HG03045 (cell line): ENCODE data around the gene SMC5.
"Not testable (repeated sequence)": the region's sequence is repeated elsewhere in the genome, so short reads cannot be mapped to it uniquely, and the experiment has no call there.

ENCODE experiments used
- ATAC-seq: cut with Tn5 transposase; IDR thresholded peaks from one replicate; pipeline ENCODE4 v1.9.1; 2021; ENCODE audit warnings: mild to moderate bottlenecking, moderate library complexity; ENCODE audit not compliant: unreplicated experiment

Gene SMC5

GRCh38 chr9:70258692-70259511 is at the start of gene SMC5:
Gene SMC5 (plus strand): TSS chr9:70258978. CDS start chr9:70259079, 101 bp downstream.
- peak; percentile 85 for ATAC-seq

GRCh38 chr9:70217029-70217428 is 41.7 kb upstream of the SMC5 start:
- ATAC-seq: no peak

- no peak for ATAC-seq
These were observed 40.0 kb upstream of the SMC5 start for GRCh38 chr9:70218767-70219166.

- ATAC-seq: no peak
These were observed 38.6 kb upstream of the SMC5 start for GRCh38 chr9:70220216-70220615.

GRCh38 chr9:70222354-70222753 is 36.4 kb upstream of the SMC5 start:
- ATAC-seq: no peak

GRCh38 chr9:70228118-70228517 is 30.7 kb upstream of the SMC5 start:
- ATAC-seq: no peak

- no peak for ATAC-seq
These were observed 30.2 kb upstream of the SMC5 start for GRCh38 chr9:70228611-70229010.

GRCh38 chr9:70229026-70229425 is 29.8 kb upstream of the SMC5 start:
- no peak for ATAC-seq

GRCh38 chr9:70229579-70229978 is 29.2 kb upstream of the SMC5 start:
- no peak for ATAC-seq

GRCh38 chr9:70232476-70232875 is 26.3 kb upstream of the SMC5 start:
- no peak for ATAC-seq

GRCh38 chr9:70234208-70234607 is 24.6 kb upstream of the SMC5 start:
- ATAC-seq: not testable (repeated sequence)

GRCh38 chr9:70245952-70246351 is 12.8 kb upstream of the SMC5 start:
- not testable (repeated sequence) for ATAC-seq

GRCh38 chr9:70250221-70250620 is 8.6 kb upstream of the SMC5 start:
- no peak for ATAC-seq

- ATAC-seq: no peak
These were observed 3.3 kb upstream of the SMC5 start for GRCh38 chr9:70255486-70255885.

- no peak for ATAC-seq
These were observed 2.6 kb upstream of the SMC5 start for GRCh38 chr9:70256123-70256551.

GRCh38 chr9:70257502-70257901 is 1.3 kb upstream of the SMC5 start:
- no peak for ATAC-seq

GRCh38 chr9:70257991-70258691 is 637 bp upstream of the SMC5 start:
- peak; percentile 52 for ATAC-seq

GRCh38 chr9:70259512-70259802 is 679 bp downstream of the SMC5 start:
- no peak for ATAC-seq

GRCh38 chr9:70260007-70260443 is 1.2 kb downstream of the SMC5 start:
- ATAC-seq: no peak

- ATAC-seq: no peak
These were observed 1.8 kb downstream of the SMC5 start for GRCh38 chr9:70260606-70261005.

GRCh38 chr9:70261131-70261870 is 2.5 kb downstream of the SMC5 start:
- ATAC-seq: no peak

- no peak for ATAC-seq
These were observed 3.6 kb downstream of the SMC5 start for GRCh38 chr9:70262366-70262765.
